SJCRH30 (cell line): ENCODE results near the gene TGM2. TPM values are rescaled to one million over a fixed set of nuclear protein-coding genes. Genes with fewer than 3 reads are reported as not detected.

Experiments
- DNase-seq, 2 experiments: peaks; one replicate each; pipeline ENCODE4 v3.0.0-alpha.2; 2015 to 2020
- H3K27ac ChIP-seq: fragments of 250-450 bp; sonication (Bioruptor Pico); 2 replicates; pipeline ENCODE4 v1.5.1; 2020; ENCODE audit warnings: mild to moderate bottlenecking, moderate library complexity
- H3K27me3 ChIP-seq: fragments of 250-450 bp; sonication (Bioruptor Pico); 2 replicates; pipeline ENCODE4 v1.5.1; 2020; ENCODE audit warnings: mild to moderate bottlenecking, moderate library complexity
- H3K36me3 ChIP-seq: fragments of 250-450 bp; sonication (Bioruptor Pico); 2 replicates; pipeline ENCODE4 v1.5.1; 2020; ENCODE audit warnings: mild to moderate bottlenecking, moderate library complexity
- H3K4me1 ChIP-seq: fragments of 250-450 bp; sonication (Bioruptor Pico); 2 replicates; pipeline ENCODE4 v1.5.1; 2020; ENCODE audit warnings: mild to moderate bottlenecking, moderate library complexity
- H3K4me3 ChIP-seq: fragments of 250-450 bp; sonication (Bioruptor Pico); 2 replicates; pipeline ENCODE4 v1.5.1; 2020; ENCODE audit warnings: mild to moderate bottlenecking, moderate library complexity
- H3K9me3 ChIP-seq: fragments of 250-450 bp; sonication (Bioruptor Pico); replicated peaks from 2 replicates; pipeline ENCODE4 v1.5.1; 2020; ENCODE audit warnings: mild to moderate bottlenecking, moderate library complexity
- total RNA-seq: library from RNA; depleted of rRNA; stranded (reverse); fragments of >200 nt; shearing (Covaris generic); gene quantifications from 2 replicates; pipeline ENCODE4 v1.2.3, GENCODE V29; 2014

TGM2 gene
- total RNA-seq, 1 experiment from 2014 or later, result 0.10 TPM

GRCh38 chr20:38203981-38204357 lies 38.9 kb upstream of the TGM2 start:
- Histone ChIP-seq H3K9me3 (no peaks in the 10 kb centered on the region), H3K27me3 (peaks cover 8% of the 10 kb centered on the region; the same call in 1 of the 2 replicates), H3K4me1 (peaks cover 3% of the 10 kb centered on the region; the same call in 1 of the 2 replicates), H3K36me3 (no peaks in the 10 kb centered on the region), H3K4me3 (no peak overlapping the region), H3K27ac (no peak overlapping the region)
- no peak for DNase-seq

DNA sequence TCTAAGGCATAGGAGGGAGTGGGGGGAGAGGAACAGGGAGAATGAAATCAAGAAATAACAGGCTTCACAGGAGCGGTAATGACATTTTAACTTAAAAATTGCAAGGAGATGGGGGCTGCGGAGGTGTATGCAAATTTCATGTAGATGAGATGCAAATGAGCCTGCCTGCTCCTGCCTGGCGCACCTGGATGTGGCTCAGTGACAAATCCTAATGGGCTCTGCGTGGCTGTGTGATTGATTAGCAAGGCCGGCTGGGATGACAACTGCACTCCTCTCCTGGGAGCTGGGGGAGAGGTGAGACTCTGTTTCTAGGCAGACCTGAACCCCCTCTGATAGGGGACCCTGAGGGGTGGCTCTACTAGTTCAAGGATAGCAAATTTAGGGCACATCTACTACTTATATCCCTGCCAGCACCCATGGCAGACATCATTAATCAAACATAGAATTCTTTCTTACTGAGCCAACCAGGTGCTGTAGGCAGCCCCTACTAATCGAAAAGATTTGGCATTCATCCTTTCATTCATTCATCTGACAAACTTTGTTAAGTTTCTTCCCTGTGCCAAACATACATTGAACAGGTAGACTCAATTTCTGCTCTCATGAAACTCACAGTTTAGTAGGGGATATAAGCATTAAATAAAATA lies 38.4 kb upstream of the TGM2 start:
- Histone ChIP-seq H3K27ac (no peak overlapping the region), H3K4me3 (no peak overlapping the region), H3K4me1 (peaks cover 7% of the 10 kb centered on the region), H3K36me3 (no peaks in the 10 kb centered on the region), H3K27me3 (peaks cover 8% of the 10 kb centered on the region; the same call in 1 of the 2 replicates), H3K9me3 (no peaks in the 10 kb centered on the region)
- no peak for DNase-seq

DNA sequence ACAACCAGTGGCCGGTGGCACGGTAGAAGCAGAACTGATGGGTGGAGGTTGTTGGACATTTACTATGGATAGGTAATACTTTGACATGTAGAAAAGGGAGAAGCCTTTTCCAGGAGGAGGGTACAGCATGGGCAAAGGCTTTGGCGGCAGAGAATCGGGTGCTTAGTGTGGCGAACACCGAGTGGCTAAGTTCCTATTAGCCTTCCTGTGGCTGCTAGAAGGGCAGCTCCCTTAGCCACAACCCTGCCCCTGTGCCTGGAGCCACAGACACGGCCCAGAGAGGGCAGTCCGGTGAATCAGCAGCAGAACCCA lies 37.9 kb upstream of the TGM2 start:
- Histone ChIP-seq H3K36me3 (no peaks in the 10 kb centered on the region), H3K9me3 (no peaks in the 10 kb centered on the region), H3K27ac (no peak overlapping the region), H3K4me1 (peaks cover 10% of the 10 kb centered on the region), H3K27me3 (peaks cover 8% of the 10 kb centered on the region; the same call in 1 of the 2 replicates), H3K4me3 (no peak overlapping the region)
- no peak for DNase-seq

- H3K36me3 ChIP-seq, result no peaks in the 10 kb centered on the region
- DNase-seq, result no peak
- H3K9me3 ChIP-seq, result no peaks in the 10 kb centered on the region
- H3K27me3 ChIP-seq, result peaks cover 8% of the 10 kb centered on the region; the same call in 1 of the 2 replicates
- H3K27ac ChIP-seq, result no peak overlapping the region
- H3K4me3 ChIP-seq, result no peak overlapping the region
- H3K4me1 ChIP-seq, result peaks cover 10% of the 10 kb centered on the region
These were observed 37.3 kb upstream of the TGM2 start for GRCh38 chr20:38202153-38202981.

GRCh38 chr20:38201356-38201755 lies 36.3 kb upstream of the TGM2 start:
- H3K9me3 ChIP-seq, result no peaks in the 10 kb centered on the region
- peaks cover 13% of the 10 kb centered on the region for H3K4me1 ChIP-seq
- DNase-seq, result peak in 1 of 2 experiments; percentile 45
- H3K27ac ChIP-seq, result no peak overlapping the region
- H3K27me3 ChIP-seq, result peaks cover 8% of the 10 kb centered on the region; the same call in 1 of the 2 replicates
- H3K4me3 ChIP-seq, result no peak overlapping the region
- H3K36me3 ChIP-seq, result no peaks in the 10 kb centered on the region

DNA sequence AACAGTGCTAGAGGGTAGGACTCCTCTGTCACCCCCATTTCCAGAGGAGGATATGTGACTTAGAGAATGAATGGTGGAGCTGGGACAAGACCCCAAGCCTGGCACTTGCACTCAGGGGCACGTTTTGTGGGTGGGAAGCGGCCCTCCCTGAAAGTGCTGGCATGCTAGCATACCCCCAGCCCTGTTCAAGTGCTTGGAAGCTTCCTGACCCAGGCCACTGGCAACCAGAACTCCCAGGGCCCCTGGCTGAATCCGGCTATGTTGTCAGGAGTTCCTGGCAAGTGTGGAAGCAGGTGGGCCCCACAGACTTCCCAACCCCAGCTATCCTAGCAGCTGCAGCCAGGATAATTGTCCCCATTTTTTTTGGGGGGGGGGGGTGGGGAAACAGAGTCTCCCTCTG lies 35.6 kb upstream of the TGM2 start:
- DNase-seq, result no peak
- no peak overlapping the region for H3K27ac ChIP-seq

GRCh38 chr20:38199501-38200390 lies 34.7 kb upstream of the TGM2 start:
- H3K9me3 ChIP-seq, result no peaks in the 10 kb centered on the region
- H3K27ac ChIP-seq, result no peak overlapping the region
- DNase-seq, result no peak
- H3K27me3 ChIP-seq, result peaks cover 8% of the 10 kb centered on the region; the same call in 1 of the 2 replicates
- no peaks in the 10 kb centered on the region for H3K36me3 ChIP-seq
- H3K4me3 ChIP-seq, result no peak overlapping the region
- peaks cover 20% of the 10 kb centered on the region for H3K4me1 ChIP-seq

More for the DNA sequence above, 35.6 kb upstream of the TGM2 start:
- no peaks in the 10 kb centered on the region for H3K9me3 ChIP-seq
- H3K4me1 ChIP-seq, result peaks cover 14% of the 10 kb centered on the region
- peaks cover 8% of the 10 kb centered on the region; the same call in 1 of the 2 replicates for H3K27me3 ChIP-seq
- H3K36me3 ChIP-seq, result no peaks in the 10 kb centered on the region
- no peak overlapping the region for H3K4me3 ChIP-seq

GRCh38 chr20:38198238-38198861 lies 33.3 kb upstream of the TGM2 start:
- DNase-seq, result peak in 1 of 2 experiments; percentile 39
- Histone ChIP-seq H3K27me3 (no peaks in the 10 kb centered on the region), H3K9me3 (no peaks in the 10 kb centered on the region), H3K36me3 (no peaks in the 10 kb centered on the region), H3K27ac (no peak overlapping the region), H3K4me1 (peaks cover 22% of the 10 kb centered on the region), H3K4me3 (no peak overlapping the region)

GRCh38 chr20:38197619-38198018 lies 32.5 kb upstream of the TGM2 start:
- Histone ChIP-seq H3K9me3 (no peaks in the 10 kb centered on the region), H3K27me3 (no peaks in the 10 kb centered on the region), H3K27ac (no peak overlapping the region), H3K36me3 (no peaks in the 10 kb centered on the region), H3K4me1 (peaks cover 22% of the 10 kb centered on the region), H3K4me3 (no peak overlapping the region)
- no peak for DNase-seq

GRCh38 chr20:38197217-38197616 lies 32.1 kb upstream of the TGM2 start:
- Histone ChIP-seq H3K4me3 (no peak overlapping the region), H3K4me1 (peaks cover 22% of the 10 kb centered on the region), H3K27ac (no peak overlapping the region), H3K27me3 (no peaks in the 10 kb centered on the region), H3K36me3 (no peaks in the 10 kb centered on the region), H3K9me3 (no peaks in the 10 kb centered on the region)
- DNase-seq, result no peak

DNA sequence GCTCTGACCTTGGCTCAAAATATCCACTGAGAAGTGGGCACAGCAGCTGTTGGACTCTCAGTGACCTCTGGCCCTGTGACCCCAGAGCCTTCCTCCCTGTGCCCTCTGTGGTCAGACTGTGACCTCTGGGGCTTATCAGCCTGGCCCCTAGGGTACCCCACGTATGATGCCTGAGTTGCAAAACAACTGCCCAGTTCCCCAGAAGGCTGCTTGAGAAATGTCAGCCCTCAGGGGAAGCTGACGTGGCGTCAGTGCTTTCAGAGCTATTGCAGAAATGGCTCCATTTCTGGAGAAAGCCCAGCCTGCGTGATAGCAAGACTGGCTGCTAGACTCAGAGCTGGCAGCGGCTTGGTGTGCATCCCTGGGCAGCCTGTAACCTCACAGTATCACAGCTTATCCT lies 31.5 kb upstream of the TGM2 start:
- Histone ChIP-seq H3K9me3 (no peaks in the 10 kb centered on the region), H3K36me3 (no peaks in the 10 kb centered on the region), H3K27ac (no peak overlapping the region), H3K4me3 (no peak overlapping the region), H3K27me3 (no peaks in the 10 kb centered on the region), H3K4me1 (peaks cover 22% of the 10 kb centered on the region)
- DNase-seq, result peak in 1 of 2 experiments; percentile 33

GRCh38 chr20:38196076-38196475 lies 31.0 kb upstream of the TGM2 start:
- Histone ChIP-seq H3K36me3 (no peaks in the 10 kb centered on the region), H3K9me3 (no peaks in the 10 kb centered on the region), H3K27ac (no peak overlapping the region), H3K27me3 (no peaks in the 10 kb centered on the region), H3K4me3 (no peak overlapping the region), H3K4me1 (peaks cover 22% of the 10 kb centered on the region)
- no peak for DNase-seq

DNA sequence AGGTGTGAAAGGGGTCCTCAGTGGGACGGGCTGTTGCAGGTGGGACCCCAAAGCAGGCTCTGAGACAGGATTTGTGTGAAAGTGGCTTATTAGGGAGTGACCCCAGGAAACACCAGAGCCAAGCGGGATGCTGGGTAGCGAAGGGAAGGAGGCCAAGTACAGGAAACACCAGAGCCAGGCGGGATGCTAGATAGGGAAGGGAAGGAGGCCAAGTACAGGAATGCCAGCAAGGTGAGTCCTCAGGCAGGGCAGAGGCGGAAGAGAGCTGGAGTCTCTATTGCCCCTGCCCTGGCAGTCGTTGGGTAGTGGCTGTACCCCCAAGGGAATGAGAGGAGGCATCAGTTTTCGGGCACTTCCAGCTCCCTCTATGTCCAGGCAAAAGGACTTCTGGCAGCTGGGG lies 30.5 kb upstream of the TGM2 start:
- Histone ChIP-seq H3K27ac (no peak overlapping the region), H3K4me3 (no peak overlapping the region), H3K4me1 (peaks cover 22% of the 10 kb centered on the region), H3K36me3 (no peaks in the 10 kb centered on the region), H3K9me3 (no peaks in the 10 kb centered on the region), H3K27me3 (no peaks in the 10 kb centered on the region)
- DNase-seq, result peak in 1 of 2 experiments; percentile 37

DNA sequence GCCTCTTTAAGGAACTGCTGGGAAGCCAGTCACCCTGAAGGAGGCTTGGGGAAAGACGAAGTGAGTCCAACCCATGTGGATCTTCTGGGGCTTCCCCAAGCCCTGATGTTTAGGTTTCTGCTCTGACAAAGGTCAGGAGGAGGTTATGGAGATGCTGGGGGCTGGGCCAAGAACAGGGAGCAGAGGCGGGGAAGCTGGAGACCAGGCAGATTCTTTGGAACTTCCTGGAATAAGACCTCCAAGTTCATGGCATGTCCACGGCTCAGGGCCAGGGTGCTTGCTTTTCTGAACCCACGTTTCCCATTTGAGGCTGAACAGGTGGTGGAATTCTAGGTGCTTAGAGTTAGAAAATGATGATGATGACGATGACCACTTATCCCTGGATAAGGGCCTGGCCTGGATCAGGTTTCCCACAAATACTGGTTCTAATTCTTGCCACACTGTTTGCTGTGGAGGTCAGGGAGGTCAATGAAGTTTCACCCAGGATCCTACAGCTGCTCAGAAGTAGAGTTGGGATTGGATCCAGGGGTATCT lies 30.0 kb upstream of the TGM2 start:
- no peaks in the 10 kb centered on the region for H3K9me3 ChIP-seq
- no peaks in the 10 kb centered on the region for H3K36me3 ChIP-seq
- no peak overlapping the region for H3K4me3 ChIP-seq
- peaks cover 22% of the 10 kb centered on the region for H3K4me1 ChIP-seq
- peak in 1 of 2 experiments; percentile 51 for DNase-seq
- H3K27ac ChIP-seq, result no peak overlapping the region
- no peaks in the 10 kb centered on the region for H3K27me3 ChIP-seq
